Thoracic aorta (tissue), 2 donors: Measurements from ENCODE around the gene TLE3. TPM values are rescaled to one million over a fixed set of nuclear protein-coding genes. Genes with fewer than 3 reads are reported as not detected.

Source experiments
- ATAC-seq: fragments of 150-250 bp; one replicate; pipeline ENCODE4 v1.8.0; 2017; ENCODE audit warnings: low read depth; ENCODE audit not compliant: insufficient number of reproducible peaks, low FRiP score
- DNase-seq: peaks from one replicate; pipeline ENCODE4 v3.0.0-alpha.2; 2020; ENCODE audit warnings: low spot score
- H3K27ac ChIP-seq, 2 donors: fragments of 200-600 bp; sonication (generic); 1 replicate in 1 of 2; 2 replicates in 1 of 2; pipeline ENCODE4 v1.5.1; 2016; ENCODE audit warnings: mild to moderate bottlenecking in 2 of 2, moderate library complexity in 2 of 2
- H3K27me3 ChIP-seq: fragments of 200-600 bp; sonication (generic); replicated peaks from 2 replicates; pipeline ENCODE4 v1.6.0; 2016; ENCODE audit warnings: mild to moderate bottlenecking; ENCODE audit not compliant: insufficient read depth
- H3K36me3 ChIP-seq: fragments of 200-600 bp; sonication (generic); one replicate; pipeline ENCODE4 v1.5.1; 2016
- H3K4me1 ChIP-seq, 2 donors: fragments of 200-600 bp; sonication (generic); 1 replicate in 1 of 2; 2 replicates in 1 of 2; pipeline versions ENCODE4 v1.5.1 to v1.6.0; 2016; ENCODE audit warnings: low read depth in 2 of 2, mild to moderate bottlenecking in 1 of 2; ENCODE audit not compliant: control insufficient read depth in 1 of 2
- H3K4me3 ChIP-seq: fragments of 200-600 bp; sonication (generic); 2 replicates; pipeline ENCODE4 v1.5.1; 2016; ENCODE audit warnings: mild to moderate bottlenecking
- H3K9me3 ChIP-seq: fragments of 200-600 bp; sonication (generic); 2 replicates; pipeline ENCODE4 v1.5.1; 2016
- total RNA-seq, 2 donors: library from RNA; depleted of rRNA; stranded (reverse); fragments of >200 nt; gene quantifications; one replicate each; pipeline versions ENCODE4 v1.1.0 to v1.2.3, GENCODE V29; 2016
- TF ChIP-seq, protein P1 (sequence below): fragments of 200-600 bp; sonication (generic); IDR thresholded peaks from one replicate; pipeline ENCODE4 v1.5.1; 2019; ENCODE audit warnings: antibody characterized with exemption

Gene TLE3
- total RNA-seq, 2 donors from 2014 or later, result 78.3 to 124 TPM

DNA sequence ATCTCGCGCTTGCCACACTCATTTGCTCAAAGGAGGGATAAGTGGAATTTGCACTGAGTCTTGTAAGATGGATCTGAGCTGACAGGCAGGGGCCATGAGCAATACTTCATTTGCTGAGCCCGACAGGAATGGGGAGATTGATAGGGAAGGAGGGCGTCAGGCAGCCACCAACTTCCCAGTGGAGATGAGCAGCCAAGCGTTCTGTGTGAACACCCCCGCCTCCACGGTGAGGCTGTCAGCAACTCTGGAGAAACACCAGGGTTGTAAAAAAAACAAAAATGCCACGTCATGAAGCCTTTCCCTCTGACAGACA lies 36.8 kb downstream of the TLE3 start:
- TF ChIP-seq, protein P1, sequence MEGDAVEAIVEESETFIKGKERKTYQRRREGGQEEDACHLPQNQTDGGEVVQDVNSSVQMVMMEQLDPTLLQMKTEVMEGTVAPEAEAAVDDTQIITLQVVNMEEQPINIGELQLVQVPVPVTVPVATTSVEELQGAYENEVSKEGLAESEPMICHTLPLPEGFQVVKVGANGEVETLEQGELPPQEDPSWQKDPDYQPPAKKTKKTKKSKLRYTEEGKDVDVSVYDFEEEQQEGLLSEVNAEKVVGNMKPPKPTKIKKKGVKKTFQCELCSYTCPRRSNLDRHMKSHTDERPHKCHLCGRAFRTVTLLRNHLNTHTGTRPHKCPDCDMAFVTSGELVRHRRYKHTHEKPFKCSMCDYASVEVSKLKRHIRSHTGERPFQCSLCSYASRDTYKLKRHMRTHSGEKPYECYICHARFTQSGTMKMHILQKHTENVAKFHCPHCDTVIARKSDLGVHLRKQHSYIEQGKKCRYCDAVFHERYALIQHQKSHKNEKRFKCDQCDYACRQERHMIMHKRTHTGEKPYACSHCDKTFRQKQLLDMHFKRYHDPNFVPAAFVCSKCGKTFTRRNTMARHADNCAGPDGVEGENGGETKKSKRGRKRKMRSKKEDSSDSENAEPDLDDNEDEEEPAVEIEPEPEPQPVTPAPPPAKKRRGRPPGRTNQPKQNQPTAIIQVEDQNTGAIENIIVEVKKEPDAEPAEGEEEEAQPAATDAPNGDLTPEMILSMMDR, result no peak
- Histone ChIP-seq H3K27me3 (no peaks in the 10 kb centered on the region), H3K4me3 (no peak overlapping the region), H3K27ac (no peak overlapping the region), H3K9me3 (no peaks in the 10 kb centered on the region), H3K36me3 (peaks cover 51% of the 10 kb centered on the region), H3K4me1 (peaks cover 3 to 24% of the 10 kb centered on the region in 2 donors)
- ATAC-seq, result no peak
- DNase-seq, result no peak

- TF ChIP-seq, protein P1, result no peak
- Histone ChIP-seq H3K4me1 (peaks cover 3 to 22% of the 10 kb centered on the region in 2 donors), H3K4me3 (no peak overlapping the region), H3K9me3 (no peaks in the 10 kb centered on the region), H3K27me3 (no peaks in the 10 kb centered on the region), H3K36me3 (peaks cover 55% of the 10 kb centered on the region), H3K27ac (no peak overlapping the region)
- DNase-seq, result no peak
- ATAC-seq, result no peak
These were observed 37.3 kb downstream of the TLE3 start for GRCh38 chr15:70060214-70060992.

- Histone ChIP-seq H3K27ac (no peak overlapping the region), H3K27me3 (no peaks in the 10 kb centered on the region), H3K4me3 (no peak overlapping the region), H3K4me1 (peaks cover 0 to 16% of the 10 kb centered on the region in 2 donors), H3K9me3 (no peaks in the 10 kb centered on the region), H3K36me3 (peaks cover 62% of the 10 kb centered on the region)
- TF ChIP-seq, protein P1, result no peak
- DNase-seq, result no peak
- ATAC-seq, result no peak
These were observed 38.1 kb downstream of the TLE3 start for GRCh38 chr15:70059476-70060213.

DNA sequence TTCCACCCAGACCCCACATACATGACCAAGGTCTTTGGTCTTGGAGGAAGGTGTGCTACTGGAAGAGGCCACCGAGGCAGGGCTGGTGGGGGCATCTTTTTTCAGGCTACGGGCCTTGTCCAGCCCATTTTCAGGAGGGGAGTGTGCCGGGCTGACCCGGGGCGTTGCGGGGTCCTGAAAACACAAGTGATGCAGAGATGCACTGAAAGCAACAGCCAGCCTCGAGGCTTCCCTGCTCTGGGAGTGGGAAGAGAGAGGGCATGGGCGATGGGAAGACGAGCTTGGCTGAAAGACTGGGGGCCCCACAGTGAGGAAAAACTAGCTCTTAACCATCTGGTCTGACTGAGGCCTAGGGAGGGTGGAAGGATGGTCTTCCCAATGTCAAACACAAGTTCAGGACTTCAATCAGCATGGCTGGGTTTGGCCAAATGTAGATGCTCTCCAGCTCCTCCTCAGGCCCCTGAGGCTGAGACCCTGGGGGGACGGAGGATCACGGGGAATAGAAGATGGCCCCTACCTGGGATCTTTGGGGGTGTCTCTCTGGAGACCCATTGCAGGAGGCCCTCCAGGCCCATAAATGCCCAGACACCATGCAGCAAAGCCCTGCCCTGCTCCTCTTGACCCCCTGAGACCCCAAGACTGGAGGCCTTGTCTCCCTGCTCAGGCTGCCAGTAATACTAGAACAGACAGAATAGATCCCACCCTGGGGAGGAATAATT lies 38.9 kb downstream of the TLE3 start:
- ATAC-seq (no peak), DNase-seq (no peak)
- Histone ChIP-seq H3K36me3 (peaks cover 69% of the 10 kb centered on the region), H3K4me1 (peaks cover 0 to 16% of the 10 kb centered on the region in 2 donors), H3K9me3 (no peaks in the 10 kb centered on the region), H3K27me3 (no peaks in the 10 kb centered on the region), H3K27ac (no peak overlapping the region), H3K4me3 (no peak overlapping the region)
- TF ChIP-seq, protein P1, result no peak
